Body of pancreas (tissue), 4 donors: ENCODE results near the gene JAG2. TPM values are rescaled to one million over a fixed set of nuclear protein-coding genes. Genes with fewer than 3 reads are reported as not detected.
"Not testable (repeated sequence)": the region's sequence is repeated elsewhere in the genome, so short reads cannot be mapped to it uniquely, and the experiment has no call there.

Experiments
- ATAC-seq: fragments of 150-250 bp; one replicate; pipeline ENCODE4 v1.9.1; 2016
- DNase-seq, 4 donors: peaks; one replicate each; pipeline ENCODE4 v3.0.0-alpha.2; 2019
- H3K27ac ChIP-seq, 4 donors: fragments of 200-600 bp; sonication (generic); 1 replicate in 3 of 4; 2 replicates in 1 of 4; pipeline versions ENCODE4 v1.5.1 to v1.6.1; 2016 to 2019; ENCODE audit warnings: mild to moderate bottlenecking in 1 of 4, mixed read lengths in 1 of 4, moderate library complexity in 1 of 4
- H3K27me3 ChIP-seq, 2 donors: fragments of 200-600 bp; sonication (generic); one replicate each; pipeline ENCODE4 v1.6.0; 2016; ENCODE audit warnings: mild to moderate bottlenecking in 1 of 2
- H3K36me3 ChIP-seq, 2 donors: fragments of 200-600 bp; sonication (generic); replicated peaks in 1 of 2; 2 replicates each; pipeline ENCODE4 v1.5.1; 2016; ENCODE audit warnings: low read depth in 2 of 2; ENCODE audit not compliant: insufficient read depth in 1 of 2
- H3K4me1 ChIP-seq: fragments of 200-600 bp; sonication (generic); one replicate; pipeline ENCODE4 v1.6.0; 2016
- H3K4me3 ChIP-seq, 2 donors: fragments of 200-600 bp; sonication (generic); 1 replicate in 1 of 2; 2 replicates in 1 of 2; pipeline ENCODE4 v1.5.1; 2016 to 2019
- H3K9me3 ChIP-seq, 3 donors: fragments of 200-600 bp; sonication (generic); 1 replicate in 2 of 3; 2 replicates in 1 of 3; pipeline ENCODE4 v1.5.1; 2016
- POLR2A ChIP-seq, 3 donors: fragments of 450-650 bp; IDR thresholded peaks; one replicate each; pipeline ENCODE4 v1.6.1; 2016; ENCODE audit warnings: antibody characterized with exemption in 3 of 3, mild to moderate bottlenecking in 2 of 3
- WGBS, 2 donors: methylation state at CpG; one replicate each; pipeline ENCODE4 v1.1.5; 2017; 5-methylcytosine and 5-hydroxymethylcytosine counted together
- intact Hi-C: fragments of 100-400 bp; cut with DNase I; formaldehyde crosslinking; loops from one replicate; pipeline ENCODE4 v1.15.1; 2023
- total RNA-seq, 2 donors: library from RNA; depleted of rRNA; stranded (reverse); fragments of >200 nt; gene quantifications; one replicate each; pipeline ENCODE4 v1.1.0, GENCODE V29; 2016
- TF ChIP-seq, protein P1 (sequence below), 7 experiments: fragments of 450-650 bp in 4 of 7; fragments of 200-600 bp in 3 of 7; sonication (generic) in 3 of 7; IDR thresholded peaks; one replicate each; pipeline ENCODE4 v1.5.1; 2016 to 2019; ENCODE audit warnings: antibody characterized with exemption in 7 of 7

Gene JAG2
- total RNA-seq, 2 donors from 2014 or later: 13.5 to 36.3 TPM

GRCh38 chr14:105116451-105117256 is 51.9 kb downstream of the JAG2 start:
- DNase-seq (no peak), ATAC-seq (no peak)
- H3K9me3 ChIP-seq: no peaks in the 10 kb centered on the region
- TF ChIP-seq, protein P1, sequence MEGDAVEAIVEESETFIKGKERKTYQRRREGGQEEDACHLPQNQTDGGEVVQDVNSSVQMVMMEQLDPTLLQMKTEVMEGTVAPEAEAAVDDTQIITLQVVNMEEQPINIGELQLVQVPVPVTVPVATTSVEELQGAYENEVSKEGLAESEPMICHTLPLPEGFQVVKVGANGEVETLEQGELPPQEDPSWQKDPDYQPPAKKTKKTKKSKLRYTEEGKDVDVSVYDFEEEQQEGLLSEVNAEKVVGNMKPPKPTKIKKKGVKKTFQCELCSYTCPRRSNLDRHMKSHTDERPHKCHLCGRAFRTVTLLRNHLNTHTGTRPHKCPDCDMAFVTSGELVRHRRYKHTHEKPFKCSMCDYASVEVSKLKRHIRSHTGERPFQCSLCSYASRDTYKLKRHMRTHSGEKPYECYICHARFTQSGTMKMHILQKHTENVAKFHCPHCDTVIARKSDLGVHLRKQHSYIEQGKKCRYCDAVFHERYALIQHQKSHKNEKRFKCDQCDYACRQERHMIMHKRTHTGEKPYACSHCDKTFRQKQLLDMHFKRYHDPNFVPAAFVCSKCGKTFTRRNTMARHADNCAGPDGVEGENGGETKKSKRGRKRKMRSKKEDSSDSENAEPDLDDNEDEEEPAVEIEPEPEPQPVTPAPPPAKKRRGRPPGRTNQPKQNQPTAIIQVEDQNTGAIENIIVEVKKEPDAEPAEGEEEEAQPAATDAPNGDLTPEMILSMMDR (IDR thresholded peaks at IDR 0.05): no peak
- TF ChIP-seq POLR2A (IDR thresholded peaks at IDR 0.05): no peak
- intact Hi-C loops: no loop called here
- no peak overlapping the region for H3K4me3 ChIP-seq
- H3K4me1 ChIP-seq: peaks cover 10% of the 10 kb centered on the region
- no peaks in the 10 kb centered on the region for H3K27me3 ChIP-seq
- H3K27ac ChIP-seq: no peak overlapping the region
- no peaks in the 10 kb centered on the region for H3K36me3 ChIP-seq
- WGBS, 2 donors: 86 to 92% methylated on average over 11 to 12 of the region's 12 CpGs

GRCh38 chr14:105109243-105109642 is 59.3 kb downstream of the JAG2 start:
- not testable (repeated sequence) for H3K4me3 ChIP-seq, H3K36me3 ChIP-seq
- WGBS, 2 donors: 84 to 88% methylated on average over 8 of the region's 8 CpGs

GRCh38 chr14:105108516-105108864 is 60.1 kb downstream of the JAG2 start:
- 72 to 73% methylated on average over 7 of the region's 7 CpGs for WGBS, 2 donors
- no peaks in the 10 kb centered on the region for H3K36me3 ChIP-seq
- H3K9me3 ChIP-seq: no peaks in the 10 kb centered on the region

More at GRCh38 chr14:105109243-105109642, 59.3 kb downstream of the JAG2 start:
- H3K27ac ChIP-seq, ATAC-seq, DNase-seq, H3K27me3 ChIP-seq, intact Hi-C loops, H3K4me1 ChIP-seq, H3K9me3 ChIP-seq: not testable (repeated sequence)

GRCh38 chr14:105107781-105108515 is 60.6 kb downstream of the JAG2 start:
- TF ChIP-seq POLR2A (IDR thresholded peaks at IDR 0.05): no peak
- TF ChIP-seq, protein P1 (IDR thresholded peaks at IDR 0.05): no peak
- Histone ChIP-seq H3K4me3 (no peak overlapping the region), H3K4me1 (no peaks in the 10 kb centered on the region), H3K9me3 (no peaks in the 10 kb centered on the region), H3K36me3 (no peaks in the 10 kb centered on the region), H3K27ac (no peak overlapping the region), H3K27me3 (no peaks in the 10 kb centered on the region)
- ATAC-seq (no peak), DNase-seq (no peak)
- intact Hi-C loops: no loop called here
- 57 to 61% methylated on average over 9 of the region's 9 CpGs for WGBS, 2 donors

More at GRCh38 chr14:105108516-105108864, 60.1 kb downstream of the JAG2 start:
- no peak for DNase-seq
- Histone ChIP-seq H3K27me3 (no peaks in the 10 kb centered on the region), H3K27ac (no peak overlapping the region), H3K4me3 (no peak overlapping the region), H3K4me1 (no peaks in the 10 kb centered on the region)
- intact Hi-C loops: no loop called here
- ATAC-seq: no peak
- no peak for TF ChIP-seq POLR2A (IDR thresholded peaks at IDR 0.05)

- H3K4me3 ChIP-seq: no peak overlapping the region
- H3K4me1 ChIP-seq: no peaks in the 10 kb centered on the region
- intact Hi-C loops: no loop called here
- 81 to 100% methylated on average over 2 to 7 of the region's 7 CpGs for WGBS, 2 donors
- H3K9me3 ChIP-seq: no peaks in the 10 kb centered on the region
- TF ChIP-seq, protein P1 (IDR thresholded peaks at IDR 0.05): no peak
- TF ChIP-seq POLR2A (IDR thresholded peaks at IDR 0.05): no peak
- H3K36me3 ChIP-seq: no peaks in the 10 kb centered on the region
- DNase-seq: no peak
- no peak for ATAC-seq
- H3K27me3 ChIP-seq: no peaks in the 10 kb centered on the region
- no peak overlapping the region for H3K27ac ChIP-seq
Measured at GRCh38 chr14:105107351-105107750, 61.2 kb downstream of the JAG2 start.
